Type B pancreatic cell (in vitro differentiated cells): ENCODE measurements around the gene TXNRD1. TPM values are rescaled to one million over a fixed set of nuclear protein-coding genes. Genes with fewer than 3 reads are reported as not detected.
A peak's percentile ranks its signal among the peaks of the same experiment; 100 is the strongest.

Source experiments
- DNase-seq: peaks from one replicate; pipeline ENCODE4 v3.0.0; 2021; ENCODE audit warnings: mixed read lengths; ENCODE audit not compliant: unreplicated experiment; ENCODE audit errors: extremely low spot score
- H3K27ac Mint-ChIP-seq: 2 replicates; pipeline ENCODE4 v1.8.0; 2021; ENCODE audit warnings: mild to moderate bottlenecking, mixed read lengths
- H3K27me3 Mint-ChIP-seq: 2 replicates; pipeline ENCODE4 v1.8.0; 2021; ENCODE audit warnings: mixed read lengths
- H3K36me3 Mint-ChIP-seq: 2 replicates; pipeline ENCODE4 v1.8.0; 2021; ENCODE audit warnings: mixed read lengths
- H3K4me1 Mint-ChIP-seq: one replicate; pipeline ENCODE4 v1.8.0; 2021; ENCODE audit warnings: mixed read lengths; ENCODE audit not compliant: unreplicated experiment
- H3K4me3 Mint-ChIP-seq: 2 replicates; pipeline ENCODE4 v1.8.0; 2021; ENCODE audit warnings: mild to moderate bottlenecking, mixed read lengths
- H3K9me3 Mint-ChIP-seq: 2 replicates; pipeline ENCODE4 v1.8.0; 2021; ENCODE audit warnings: mixed read lengths
- total RNA-seq: library from RNA; stranded (reverse); gene quantifications from 2 replicates; pipeline ENCODE4 v1.2.1, GENCODE V29; 2021; ENCODE audit warnings: low replicate concordance
- TF ChIP-seq, protein P1 (sequence below): fragments of 200-600 bp; sonication (generic); conservative IDR thresholded peaks from 2 replicates; pipeline ENCODE4 v1.5.0; 2021; ENCODE audit warnings: antibody characterized with exemption, mild to moderate bottlenecking

Gene TXNRD1
- total RNA-seq, 1 donor from 2014 or later = 94.7 TPM

DNA sequence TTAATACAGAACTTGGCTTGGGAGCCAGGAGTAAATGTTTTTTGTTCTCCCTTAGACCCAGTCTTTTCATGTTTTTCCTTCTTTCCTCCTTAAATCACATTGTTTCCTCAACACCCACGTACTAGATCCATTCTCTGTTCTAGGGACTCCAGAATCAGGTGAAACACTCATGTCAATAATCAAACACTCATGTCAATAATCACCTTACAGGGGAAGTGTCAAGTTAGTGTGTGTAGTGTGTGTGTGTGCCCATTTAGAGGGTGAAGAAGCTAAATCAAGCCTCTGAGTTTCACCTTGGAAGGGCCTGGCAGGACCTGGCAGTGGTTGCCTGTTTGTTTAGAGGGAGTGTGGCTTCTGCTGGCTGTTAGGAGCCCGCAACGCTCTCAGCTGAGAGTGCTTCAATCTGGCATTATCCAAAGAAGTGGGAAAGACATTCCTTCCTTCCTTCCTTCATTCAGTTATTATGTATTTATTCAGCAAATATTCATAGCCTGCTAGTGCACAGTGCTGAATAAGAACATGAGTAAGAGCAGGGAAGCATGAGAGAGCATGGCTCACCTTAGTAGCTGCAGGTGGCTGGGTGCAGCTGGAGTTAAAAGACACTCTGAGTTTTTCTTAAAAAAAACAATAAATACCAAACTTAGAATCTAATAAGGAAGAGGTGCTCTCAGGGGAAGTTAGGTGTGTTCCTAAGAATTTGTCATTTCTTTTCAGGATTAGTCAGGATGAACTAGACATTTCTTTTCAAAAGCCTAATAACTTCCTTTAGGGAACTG lies 70.3 kb downstream of the TXNRD1 start:
- TF ChIP-seq, protein P1, sequence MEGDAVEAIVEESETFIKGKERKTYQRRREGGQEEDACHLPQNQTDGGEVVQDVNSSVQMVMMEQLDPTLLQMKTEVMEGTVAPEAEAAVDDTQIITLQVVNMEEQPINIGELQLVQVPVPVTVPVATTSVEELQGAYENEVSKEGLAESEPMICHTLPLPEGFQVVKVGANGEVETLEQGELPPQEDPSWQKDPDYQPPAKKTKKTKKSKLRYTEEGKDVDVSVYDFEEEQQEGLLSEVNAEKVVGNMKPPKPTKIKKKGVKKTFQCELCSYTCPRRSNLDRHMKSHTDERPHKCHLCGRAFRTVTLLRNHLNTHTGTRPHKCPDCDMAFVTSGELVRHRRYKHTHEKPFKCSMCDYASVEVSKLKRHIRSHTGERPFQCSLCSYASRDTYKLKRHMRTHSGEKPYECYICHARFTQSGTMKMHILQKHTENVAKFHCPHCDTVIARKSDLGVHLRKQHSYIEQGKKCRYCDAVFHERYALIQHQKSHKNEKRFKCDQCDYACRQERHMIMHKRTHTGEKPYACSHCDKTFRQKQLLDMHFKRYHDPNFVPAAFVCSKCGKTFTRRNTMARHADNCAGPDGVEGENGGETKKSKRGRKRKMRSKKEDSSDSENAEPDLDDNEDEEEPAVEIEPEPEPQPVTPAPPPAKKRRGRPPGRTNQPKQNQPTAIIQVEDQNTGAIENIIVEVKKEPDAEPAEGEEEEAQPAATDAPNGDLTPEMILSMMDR = no peak
- DNase-seq = no peak
- peak overlapping the region; percentile 98 for H3K4me3 Mint-ChIP-seq
- no peaks in the 10 kb centered on the region for H3K9me3 Mint-ChIP-seq
- H3K4me1 Mint-ChIP-seq = peaks cover 7% of the 10 kb centered on the region
- no peaks in the 10 kb centered on the region for H3K27me3 Mint-ChIP-seq
- H3K36me3 Mint-ChIP-seq = no peaks in the 10 kb centered on the region
- H3K27ac Mint-ChIP-seq = peak overlapping the region; percentile 99

DNA sequence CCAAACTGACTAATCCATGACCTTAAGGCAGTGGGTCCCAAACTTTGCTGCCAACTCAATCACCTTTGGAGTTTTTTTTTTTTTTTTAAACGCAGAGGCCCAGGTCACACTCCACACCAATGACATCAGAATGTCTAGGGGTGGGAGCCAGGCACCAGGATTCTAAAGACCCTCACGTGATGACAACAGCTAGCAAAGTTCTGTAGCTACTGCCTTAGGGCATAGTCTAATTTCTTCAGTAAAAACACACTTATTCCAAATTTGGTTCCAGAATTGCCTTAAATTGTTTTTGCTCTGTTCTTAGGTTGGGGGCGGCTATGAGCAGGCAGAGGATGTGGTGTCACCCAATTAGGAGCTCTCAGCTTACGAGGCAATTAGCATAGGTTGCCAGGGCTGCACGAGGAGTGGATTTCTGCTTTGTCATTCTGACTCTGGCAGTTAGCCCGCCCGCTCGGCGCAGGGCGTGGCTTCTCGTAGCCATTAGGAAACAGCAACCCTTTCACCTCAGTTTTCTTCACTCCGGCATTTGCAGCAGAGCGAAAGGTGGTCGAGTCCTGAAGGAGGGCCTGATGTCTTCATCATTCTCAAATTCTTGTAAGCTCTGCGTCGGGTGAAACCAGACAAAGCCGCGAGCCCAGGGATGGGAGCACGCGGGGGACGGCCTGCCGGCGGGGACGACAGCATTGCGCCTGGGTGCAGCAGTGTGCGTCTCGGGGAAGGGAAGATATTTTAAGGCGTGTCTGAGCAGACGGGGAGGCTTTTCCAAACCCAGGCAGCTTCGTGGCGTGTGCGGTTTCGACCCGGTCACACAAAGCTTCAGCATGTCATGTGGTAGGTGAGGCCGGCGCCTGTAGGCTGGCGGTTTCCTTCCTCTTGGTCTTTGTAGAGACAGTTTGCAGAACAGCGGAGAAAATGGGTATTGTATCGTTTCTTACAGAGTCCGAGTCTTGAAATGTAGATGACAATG lies 71.2 kb downstream of the TXNRD1 start:
- peak overlapping the region; percentile 99 for H3K27ac Mint-ChIP-seq
- no peaks in the 10 kb centered on the region for H3K27me3 Mint-ChIP-seq
- H3K9me3 Mint-ChIP-seq = no peaks in the 10 kb centered on the region
- H3K36me3 Mint-ChIP-seq = peaks cover 3% of the 10 kb centered on the region
- DNase-seq = peak; percentile 87
- peak overlapping the region; percentile 98 for H3K4me3 Mint-ChIP-seq
- TF ChIP-seq, protein P1 = peak; percentile 16
- peaks cover 7% of the 10 kb centered on the region for H3K4me1 Mint-ChIP-seq

DNA sequence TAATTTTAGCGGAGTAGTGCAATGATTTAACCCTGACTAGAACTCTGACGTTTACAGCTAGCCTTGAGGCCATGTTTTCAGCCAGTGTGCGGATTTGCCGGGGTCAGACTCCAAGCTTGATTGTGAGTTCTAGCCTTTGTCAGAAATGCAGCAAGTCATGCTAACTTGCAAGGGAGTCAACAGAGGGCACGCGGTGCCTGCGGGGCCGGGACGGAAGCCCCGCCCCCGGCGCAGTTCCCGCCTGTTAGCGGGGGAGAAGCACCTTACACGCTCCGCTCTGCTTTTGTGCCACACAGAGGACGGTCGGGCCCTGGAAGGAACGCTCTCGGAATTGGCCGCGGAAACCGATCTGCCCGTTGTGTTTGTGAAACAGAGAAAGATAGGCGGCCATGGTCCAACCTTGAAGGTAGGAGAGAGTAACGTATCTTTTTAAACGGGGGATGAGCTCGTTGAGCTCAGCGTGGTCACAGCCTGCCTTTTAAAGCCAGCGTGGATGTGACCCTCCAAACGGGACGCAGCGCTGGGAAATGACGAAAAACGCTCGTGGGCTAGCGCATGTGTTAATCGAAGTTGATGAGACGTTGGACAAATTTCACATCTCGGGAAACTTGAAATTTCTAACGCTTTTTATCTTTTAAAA lies 73.2 kb downstream of the TXNRD1 start:
- TF ChIP-seq, protein P1 = no peak
- Mint-ChIP-seq H3K36me3 (peaks cover 20% of the 10 kb centered on the region), H3K4me1 (peaks cover 7% of the 10 kb centered on the region), H3K27ac (peak overlapping the region; percentile 99), H3K9me3 (no peaks in the 10 kb centered on the region), H3K4me3 (peak overlapping the region; percentile 98), H3K27me3 (no peaks in the 10 kb centered on the region)
- peak; percentile 89 for DNase-seq

DNA sequence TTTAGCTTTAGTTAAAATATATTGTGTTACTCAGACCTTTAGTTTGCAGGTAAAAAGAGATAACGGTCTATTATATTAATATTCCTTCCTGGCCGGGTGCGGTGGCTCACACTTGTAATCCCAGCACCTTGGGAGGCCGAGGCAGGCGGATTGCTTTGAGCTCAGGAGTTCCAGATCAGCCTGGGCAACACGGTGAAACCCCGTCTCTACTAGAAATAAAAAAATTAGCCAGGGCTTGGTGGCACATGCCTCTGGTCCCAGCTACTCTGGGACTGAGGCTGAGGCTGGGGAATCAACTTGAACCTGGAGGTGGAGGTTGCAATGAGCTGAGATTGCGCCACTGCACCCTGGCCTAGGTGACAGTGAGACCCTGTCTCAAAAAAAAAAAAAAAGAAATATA lies 74.7 kb downstream of the TXNRD1 start:
- H3K4me3 Mint-ChIP-seq = no peak overlapping the region
- TF ChIP-seq, protein P1 = no peak
- H3K36me3 Mint-ChIP-seq = peaks cover 26% of the 10 kb centered on the region
- H3K9me3 Mint-ChIP-seq = no peaks in the 10 kb centered on the region
- peaks cover 14% of the 10 kb centered on the region for H3K4me1 Mint-ChIP-seq
- no peak overlapping the region for H3K27ac Mint-ChIP-seq
- H3K27me3 Mint-ChIP-seq = no peaks in the 10 kb centered on the region
- no peak for DNase-seq

DNA sequence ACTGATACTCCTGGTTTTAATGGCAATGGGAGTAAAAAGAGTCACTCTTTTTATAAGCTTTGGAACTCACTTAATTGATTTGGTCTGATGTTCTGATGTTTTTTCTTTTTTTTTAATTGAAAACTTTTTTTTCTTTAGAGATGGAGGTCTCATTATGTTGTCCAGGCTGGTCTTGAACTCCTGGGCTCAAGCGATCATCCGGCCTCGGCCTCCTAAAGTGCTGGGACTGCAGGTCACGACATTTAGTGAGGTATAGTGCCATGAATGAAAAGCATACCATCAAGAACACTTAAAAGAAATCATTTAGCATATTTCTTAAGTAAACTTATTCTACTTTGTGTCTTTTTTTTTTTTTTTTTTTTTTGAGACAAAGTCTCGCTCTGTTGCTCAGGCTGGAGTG lies 75.3 kb downstream of the TXNRD1 start:
- Mint-ChIP-seq H3K27ac (no peak overlapping the region), H3K9me3 (no peaks in the 10 kb centered on the region), H3K27me3 (no peaks in the 10 kb centered on the region), H3K4me1 (peaks cover 14% of the 10 kb centered on the region), H3K4me3 (peak overlapping the region; percentile 45), H3K36me3 (peaks cover 30% of the 10 kb centered on the region)
- DNase-seq = no peak
- TF ChIP-seq, protein P1 = no peak
